HG02610 (cell line): ENCODE results near the gene SPEM2.

Source experiments
- ATAC-seq: cut with Tn5 transposase; IDR thresholded peaks from one replicate; pipeline ENCODE4 v1.9.1; 2021; ENCODE audit warnings: mild to moderate bottlenecking, moderate library complexity; ENCODE audit not compliant: unreplicated experiment

SPEM2 gene

GRCh38 chr17:7419819-7420610 lies 5.4 kb upstream of the SPEM2 start, which contains the start of gene SPEM1:
SPEM1 (plus strand) TSS chr17:7420324; CDS start chr17:7420385, 61 bp downstream.
- ATAC-seq, result no peak

DNA sequence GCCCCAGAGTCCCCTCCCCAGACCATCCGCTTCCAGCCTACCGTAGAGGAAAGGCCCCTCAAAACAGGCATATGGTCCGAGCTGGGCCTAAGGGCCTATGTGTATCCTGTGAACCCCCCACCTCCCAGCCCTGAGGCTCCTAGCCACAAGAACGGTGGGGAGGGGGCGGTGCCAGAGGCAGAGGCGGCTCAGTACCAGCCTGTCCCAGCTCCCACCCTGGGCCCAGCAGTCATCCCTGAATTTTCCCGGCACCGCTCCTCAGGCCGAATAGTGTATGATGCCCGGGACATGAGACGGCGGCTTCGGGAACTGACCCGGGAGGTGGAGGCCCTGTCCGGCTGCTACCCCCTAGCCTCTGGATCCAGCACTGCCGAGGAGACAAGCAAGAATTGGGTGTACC lies 4.2 kb upstream of the SPEM2 start:
- ATAC-seq, result no peak

- no peak for ATAC-seq
Measured at GRCh38 chr17:7423679-7424078, 1.7 kb upstream of the SPEM2 start.

DNA sequence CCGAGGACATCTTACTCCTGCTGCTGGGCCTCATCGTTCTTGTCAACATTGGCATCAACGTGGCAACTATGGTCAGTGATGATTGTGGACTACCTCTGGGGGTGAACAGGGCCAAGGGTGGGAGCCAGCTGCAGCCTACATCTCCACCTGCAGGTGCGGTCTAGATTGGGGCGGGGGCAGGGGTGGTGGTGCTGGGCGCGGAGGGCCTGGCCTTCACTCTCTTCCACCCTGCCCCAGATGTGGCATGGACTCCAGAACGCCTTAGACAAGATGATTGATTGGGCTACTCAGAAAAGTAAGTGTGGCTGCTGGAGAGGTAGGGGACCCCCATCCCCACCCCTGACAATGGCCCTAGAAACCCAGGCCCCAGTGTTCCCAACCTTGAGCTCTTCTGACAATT lies 340 bp downstream of the SPEM2 start:
- no peak for ATAC-seq

- no peak for ATAC-seq
Measured at GRCh38 chr17:7426203-7426863, 917 bp downstream of the SPEM2 start.

GRCh38 chr17:7426896-7427489 lies 1.6 kb downstream of the SPEM2 start:
- ATAC-seq, result no peak

- ATAC-seq, result no peak
Measured at GRCh38 chr17:7427549-7427948, 2.1 kb downstream of the SPEM2 start.

GRCh38 chr17:7428557-7428956 lies 3.1 kb downstream of the SPEM2 start, which contains the start of gene SPEM3:
SPEM3 (plus strand) TSS chr17:7428857; CDS start chr17:7428903, 46 bp downstream.
- no peak for ATAC-seq

DNA sequence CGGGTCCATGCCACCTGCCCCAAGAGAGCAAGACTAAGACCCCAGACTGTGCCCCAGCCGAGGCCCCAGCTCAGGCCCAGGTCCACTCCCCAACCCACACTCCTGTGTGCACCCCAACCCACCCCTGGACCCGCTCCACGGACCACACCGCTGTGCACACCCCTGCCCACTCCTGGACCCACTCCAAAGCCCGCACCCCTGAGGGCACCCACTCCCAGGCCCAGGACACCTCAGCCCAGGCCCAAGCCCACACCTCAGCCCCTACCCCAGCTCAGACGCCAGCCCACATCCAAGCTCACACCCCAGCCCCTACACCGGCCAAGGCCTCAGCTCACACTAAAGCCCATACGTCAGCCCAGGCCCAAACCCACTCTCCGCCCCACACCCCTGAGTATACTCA lies 4.3 kb downstream of the SPEM2 start:
- ATAC-seq, result no peak

- no peak for ATAC-seq
Measured at GRCh38 chr17:7431231-7431630, 5.8 kb downstream of the SPEM2 start.

- no peak for ATAC-seq
Measured at GRCh38 chr17:7432296-7432695, 6.9 kb downstream of the SPEM2 start.

DNA sequence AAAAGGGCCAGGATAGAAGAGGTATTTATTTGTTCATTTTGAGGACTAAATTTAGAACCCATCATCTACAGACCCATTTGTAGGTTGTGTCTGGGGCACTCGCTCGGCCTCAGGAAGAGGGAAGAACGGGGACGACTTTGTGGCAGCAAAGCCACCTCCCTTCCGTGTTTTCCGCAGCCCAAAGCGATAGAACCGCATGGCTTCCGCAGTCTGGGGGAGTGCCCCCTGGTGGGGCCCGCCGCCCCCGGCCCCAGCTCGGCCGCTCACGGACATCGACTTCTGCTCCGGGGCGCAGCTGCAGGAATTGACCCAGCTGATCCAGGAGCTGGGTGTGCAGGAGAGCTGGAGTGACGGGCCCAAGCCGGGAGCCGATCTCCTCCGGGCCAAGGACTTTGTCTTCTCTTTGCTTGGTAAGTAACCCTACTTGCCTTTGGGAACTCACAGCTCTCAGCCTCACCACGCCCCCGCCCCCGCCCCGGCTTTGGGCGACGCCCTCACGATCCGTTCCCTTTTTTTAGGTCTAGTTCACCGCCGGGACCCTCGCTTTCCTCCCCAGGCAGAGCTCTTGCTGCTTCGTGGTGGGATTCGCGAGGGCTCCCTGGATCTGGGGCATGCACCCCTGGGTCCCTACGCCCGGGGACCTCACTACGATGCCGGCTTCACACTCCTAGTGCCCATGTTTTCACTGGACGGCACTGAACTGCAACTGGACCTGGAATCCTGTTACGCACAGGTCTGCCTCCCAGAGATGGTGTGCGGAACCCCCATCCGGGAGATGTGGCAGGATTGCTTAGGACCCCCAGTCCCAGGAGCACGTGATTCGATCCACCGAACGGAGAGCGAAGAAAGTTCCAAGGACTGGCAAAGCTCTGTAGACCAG lies 10.5 kb downstream of the SPEM2 start:
- peak; percentile 8 for ATAC-seq

GRCh38 chr17:7436556-7437368 lies 11.3 kb downstream of the SPEM2 start:
- ATAC-seq, result no peak

GRCh38 chr17:7437369-7437863 lies 12.0 kb downstream of the SPEM2 start:
- ATAC-seq, result no peak

DNA sequence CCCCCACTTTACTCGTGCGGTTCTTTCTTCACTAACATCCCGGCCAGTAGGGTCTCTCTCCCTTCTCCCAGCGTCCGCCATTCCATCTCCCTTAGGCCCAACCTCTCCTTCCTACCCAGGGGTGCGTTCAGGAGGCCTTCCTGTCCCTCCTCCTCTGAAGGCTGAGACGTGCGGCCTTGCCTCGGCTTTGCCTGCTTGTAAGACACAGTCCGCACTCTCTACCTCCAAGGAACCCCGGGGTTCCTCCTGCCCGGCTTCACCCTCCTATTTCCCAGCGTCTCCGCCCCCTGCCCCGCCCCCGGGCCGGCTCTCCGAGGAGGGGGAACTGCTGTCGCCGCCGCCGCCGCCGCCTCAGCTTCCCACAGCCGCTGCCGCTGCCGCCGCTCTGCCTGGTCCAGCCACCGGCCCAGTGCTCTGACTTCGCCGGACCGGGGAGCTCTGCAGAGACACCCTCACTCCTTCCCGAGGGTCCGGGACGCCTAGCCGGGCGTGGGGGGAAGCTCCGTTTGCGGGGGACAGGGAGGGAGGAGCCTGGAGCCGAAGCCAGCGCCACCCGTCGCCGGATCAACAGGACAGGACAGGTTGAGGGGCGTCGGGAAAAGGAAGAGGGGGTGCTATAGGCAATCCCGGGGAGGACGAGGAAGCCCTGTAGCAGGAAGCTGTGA lies 12.7 kb downstream of the SPEM2 start:
- no peak for ATAC-seq

- no peak for ATAC-seq
Measured at GRCh38 chr17:7438656-7439460, 13.4 kb downstream of the SPEM2 start.

DNA sequence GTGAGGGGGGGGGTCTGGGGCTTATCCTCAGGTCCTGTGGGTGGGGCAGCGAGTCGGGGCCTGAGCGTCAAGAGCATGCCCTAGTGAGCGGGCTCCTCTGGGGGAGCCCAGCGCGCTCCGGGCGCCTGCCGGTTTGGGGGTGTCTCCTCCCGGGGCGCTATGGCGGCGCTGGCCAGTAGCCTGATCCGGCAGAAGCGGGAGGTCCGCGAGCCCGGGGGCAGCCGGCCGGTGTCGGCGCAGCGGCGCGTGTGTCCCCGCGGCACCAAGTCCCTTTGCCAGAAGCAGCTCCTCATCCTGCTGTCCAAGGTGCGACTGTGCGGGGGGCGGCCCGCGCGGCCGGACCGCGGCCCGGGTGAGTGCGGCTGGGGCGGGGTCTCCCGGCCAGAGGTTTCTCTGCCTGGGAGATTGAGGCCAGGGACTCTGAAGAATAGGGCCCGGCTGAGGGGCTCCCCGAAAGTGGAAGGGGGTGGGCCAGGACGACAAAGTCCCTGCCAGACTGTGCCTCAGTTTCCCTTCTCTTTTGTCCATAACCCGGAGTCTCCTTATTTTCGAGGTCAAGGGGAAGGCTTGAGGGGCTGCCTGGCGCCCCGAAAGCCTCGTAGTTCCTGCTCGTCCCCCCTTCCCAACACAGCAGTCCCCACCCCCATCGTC lies 14.2 kb downstream of the SPEM2 start, which contains the start of gene FGF11:
FGF11 (plus strand) TSS at position 51 of the 651 bp plus-strand sequence; CDS start at position 160, 109 bp downstream.
- ATAC-seq, result no peak
